ENCODE data around the gene TMEM270.

DNA sequence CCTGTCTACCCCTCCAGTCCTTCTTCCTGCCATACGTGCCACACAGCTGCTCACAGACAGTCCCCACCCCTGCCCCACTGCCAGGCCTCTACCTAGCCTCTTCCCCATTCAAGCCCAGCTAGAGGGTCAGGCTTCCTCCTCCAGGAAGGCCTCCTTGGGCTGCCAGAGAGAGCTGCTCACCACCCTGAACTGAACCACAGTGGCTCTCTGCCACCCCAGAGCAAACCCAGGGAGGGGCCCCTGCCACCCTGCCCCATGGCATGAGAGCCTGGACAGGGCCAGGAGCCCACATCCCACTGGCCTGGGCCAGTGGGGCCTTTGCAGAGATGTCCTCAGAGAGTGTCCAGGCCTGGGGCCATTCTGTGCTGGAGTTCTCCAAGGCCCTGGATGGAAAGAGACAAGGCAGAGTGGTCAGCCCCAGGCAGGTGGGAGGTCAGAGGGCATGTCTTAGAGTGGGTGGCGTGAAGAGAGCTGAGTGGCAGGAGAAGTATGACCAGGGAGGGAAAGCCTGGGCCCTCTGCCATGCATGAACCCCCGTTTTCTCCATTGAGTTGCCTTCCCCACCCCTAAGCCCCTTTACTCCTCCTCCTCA, 40.4 kb downstream of the TMEM270 start:
- TF ChIP-seq, protein P1, sequence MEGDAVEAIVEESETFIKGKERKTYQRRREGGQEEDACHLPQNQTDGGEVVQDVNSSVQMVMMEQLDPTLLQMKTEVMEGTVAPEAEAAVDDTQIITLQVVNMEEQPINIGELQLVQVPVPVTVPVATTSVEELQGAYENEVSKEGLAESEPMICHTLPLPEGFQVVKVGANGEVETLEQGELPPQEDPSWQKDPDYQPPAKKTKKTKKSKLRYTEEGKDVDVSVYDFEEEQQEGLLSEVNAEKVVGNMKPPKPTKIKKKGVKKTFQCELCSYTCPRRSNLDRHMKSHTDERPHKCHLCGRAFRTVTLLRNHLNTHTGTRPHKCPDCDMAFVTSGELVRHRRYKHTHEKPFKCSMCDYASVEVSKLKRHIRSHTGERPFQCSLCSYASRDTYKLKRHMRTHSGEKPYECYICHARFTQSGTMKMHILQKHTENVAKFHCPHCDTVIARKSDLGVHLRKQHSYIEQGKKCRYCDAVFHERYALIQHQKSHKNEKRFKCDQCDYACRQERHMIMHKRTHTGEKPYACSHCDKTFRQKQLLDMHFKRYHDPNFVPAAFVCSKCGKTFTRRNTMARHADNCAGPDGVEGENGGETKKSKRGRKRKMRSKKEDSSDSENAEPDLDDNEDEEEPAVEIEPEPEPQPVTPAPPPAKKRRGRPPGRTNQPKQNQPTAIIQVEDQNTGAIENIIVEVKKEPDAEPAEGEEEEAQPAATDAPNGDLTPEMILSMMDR (IDR thresholded peaks at IDR 0.05): no peak
- no peak for TF ChIP-seq POLR2A (IDR thresholded peaks at IDR 0.05)

Data from lower leg skin (tissue), 3 donors.